ENCODE measurements around the gene EFHC1. TPM values are rescaled to one million over a fixed set of nuclear protein-coding genes. Genes with fewer than 3 reads are reported as not detected.

Gene EFHC1
- total RNA-seq, 1 experiment from 2014 or later, result 13.2 TPM

- Histone ChIP-seq H3K23me2 (ENCODE audit: insufficient read length, low read depth, low read length, poor library complexity, severe bottlenecking) (peaks cover 15% of the 10 kb centered on the region), H4K5ac (ENCODE audit: insufficient read length, low read depth, low read length) (no peak overlapping the region), H3K27me3 (ENCODE audit: insufficient read depth, low read length) (no peaks in the 10 kb centered on the region), H3K14ac (ENCODE audit: insufficient read depth, low read length) (peak overlapping the region; percentile 18; the same call in 1 of the 2 replicates), H3K18ac (ENCODE audit: insufficient read length, low read depth, low read length) (peak overlapping the region; percentile 55), H2BK12ac (ENCODE audit: insufficient read length, low read depth, low read length) (no peak overlapping the region), H3K23ac (ENCODE audit: insufficient read length, low read depth, low read length) (no peak overlapping the region), H2AFZ (ENCODE audit: low read length) (peak overlapping the region; percentile 87), H3K27ac (ENCODE audit: insufficient read length, low read depth, low read length) (no peak overlapping the region), H3K4ac (ENCODE audit: low read depth, low read length) (no peak overlapping the region; the same call in 1 of the 2 replicates), H3K56ac (ENCODE audit: insufficient read length, low read depth, low read length) (no peak overlapping the region), H2BK20ac (ENCODE audit: low read depth, low read length, poor library complexity, severe bottlenecking) (no peak overlapping the region), H3K79me1 (ENCODE audit: insufficient read depth, low read depth, low read length, poor library complexity, severe bottlenecking) (no peaks in the 10 kb centered on the region), H3K4me1 (ENCODE audit: insufficient read depth, low read length) (peaks cover 2% of the 10 kb centered on the region; the same call in 1 of the 2 replicates), H4K8ac (replicated peaks; ENCODE audit: insufficient read length, low read depth, low read length) (no peak overlapping the region), H2BK120ac (ENCODE audit: low read depth, low read length, poor library complexity, severe bottlenecking) (no peak overlapping the region), H3K9me3 (ENCODE audit: control insufficient read depth, low read depth, low read length) (no peaks in the 10 kb centered on the region), H2BK15ac (ENCODE audit: low read depth, low read length) (no peak overlapping the region), H3T11ph (ENCODE audit: low read length) (no peak overlapping the region), H4K20me1 (ENCODE audit: control insufficient read depth, insufficient read depth, insufficient read length) (no peaks in the 10 kb centered on the region), H3K4me2 (ENCODE audit: insufficient read depth, insufficient read length, low read length) (peak overlapping the region; percentile 66), H2BK5ac (ENCODE audit: insufficient read length, low read length) (no peak overlapping the region), H2AK5ac (ENCODE audit: insufficient read length, low read length) (no peak overlapping the region), H3K9ac (ENCODE audit: extremely low read depth, insufficient read length, low read length) (peak overlapping the region; percentile 57), H4K91ac (ENCODE audit: insufficient read length, low read depth, low read length) (no peak overlapping the region), H3K79me2 (ENCODE audit: insufficient read depth, low read length) (no peaks in the 10 kb centered on the region)
- Mint-ChIP-seq H3K9me3 (no peaks in the 10 kb centered on the region), H3K27me3 (ENCODE audit: low read depth) (no peaks in the 10 kb centered on the region), H3K36me3 (ENCODE audit: insufficient read depth in 1 of 3, low read depth in 3 of 3) (no peaks in the 10 kb centered on the region), H3K4me3 (no peak overlapping the region), H3K4me1 (peaks cover 14 to 26% of the 10 kb centered on the region in 2 experiments), H3K27ac (no peak overlapping the region)
- peak; percentile 64 for DNase-seq
- no peak for TF ChIP-seq CTCF (conservative IDR thresholded peaks at IDR 0.05)
- WGBS (ENCODE audit: extremely low coverage, insufficient read length, low lambda C conversion rate), result 100% methylated on average over 2 of the region's 21 CpGs
These were observed 671 bp downstream of the EFHC1 start for GRCh38 chr6:52420668-52421358.

All from H9 (cell line).